ENCODE data around the gene KCNH8.
"Not testable (repeated sequence)": the region's sequence is repeated elsewhere in the genome, so short reads cannot be mapped to it uniquely, and the experiment has no call there.

KCNH8 gene

GRCh38 chr3:19147905-19148767 lies at the start of gene KCNH8:
TSS of gene KCNH8 (plus strand) at chr3:19148510. CDS start at chr3:19148720, 210 bp downstream.
- DNase-seq, result no peak

- not testable (repeated sequence) for DNase-seq
These were observed 45.5 kb upstream of the KCNH8 start for GRCh38 chr3:19102654-19103290.

DNA sequence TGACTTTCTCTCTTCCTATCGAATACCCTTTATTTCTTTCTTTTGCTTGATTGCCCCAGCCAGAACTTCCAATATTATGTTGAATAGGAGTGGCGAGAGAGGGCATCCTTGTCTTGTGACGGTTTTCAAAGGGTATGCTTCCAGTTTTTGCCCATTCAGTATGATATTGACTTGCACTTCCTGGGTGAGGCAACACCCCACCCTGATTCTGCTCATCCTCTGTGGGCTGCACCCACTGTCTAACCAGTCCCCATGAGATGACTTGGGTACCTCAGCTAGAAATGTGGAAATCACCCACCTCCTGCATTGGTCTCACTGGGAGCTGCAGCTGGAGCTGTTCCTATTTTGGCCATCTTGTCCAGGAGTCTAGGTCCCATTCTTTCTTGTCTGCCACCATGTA lies 44.8 kb upstream of the KCNH8 start:
- DNase-seq, result no peak

- no peak for DNase-seq
These were observed 43.9 kb upstream of the KCNH8 start for GRCh38 chr3:19104459-19104858.

DNA sequence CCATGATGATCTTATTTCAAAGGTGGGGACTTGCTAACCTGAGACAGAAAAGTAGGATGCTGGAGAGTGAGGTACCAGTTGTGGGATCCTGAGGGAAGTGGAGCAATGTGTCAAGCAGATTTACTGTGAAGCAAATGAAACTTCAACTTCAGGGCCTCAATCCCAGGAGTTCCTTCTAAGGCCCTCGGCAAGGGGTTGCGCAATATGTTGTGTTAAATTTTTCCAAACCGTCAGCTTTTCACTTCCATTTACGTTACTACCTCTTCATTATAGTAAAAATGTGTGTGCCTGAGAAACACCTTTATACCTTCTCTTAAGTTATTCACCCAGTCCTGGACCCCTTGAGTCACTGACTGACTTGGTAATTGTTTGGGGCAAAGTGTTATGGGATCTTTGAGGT lies 42.5 kb upstream of the KCNH8 start:
- DNase-seq, result no peak

- DNase-seq, result no peak
These were observed 42.0 kb upstream of the KCNH8 start for GRCh38 chr3:19106307-19106706.

DNA sequence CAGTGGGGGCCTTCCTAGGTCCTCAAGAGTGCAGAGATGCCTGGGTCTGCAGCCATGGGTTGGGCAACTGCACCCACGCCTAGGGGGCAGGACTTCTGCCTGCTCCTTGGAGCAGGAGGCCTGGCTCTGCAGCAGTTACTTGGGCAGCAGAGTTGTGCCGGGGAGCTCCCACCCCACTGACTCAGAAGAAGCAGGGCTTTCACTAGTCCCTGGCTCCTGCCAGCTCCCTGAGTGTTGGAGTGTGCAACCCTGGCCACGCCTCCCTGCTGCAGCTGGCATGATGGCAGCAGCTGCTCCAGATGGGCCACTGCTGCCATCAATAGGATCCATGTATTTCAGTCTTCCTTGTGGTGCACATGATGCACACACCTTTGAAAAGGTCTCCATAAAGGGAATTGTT lies 40.6 kb upstream of the KCNH8 start:
- no peak for DNase-seq

DNA sequence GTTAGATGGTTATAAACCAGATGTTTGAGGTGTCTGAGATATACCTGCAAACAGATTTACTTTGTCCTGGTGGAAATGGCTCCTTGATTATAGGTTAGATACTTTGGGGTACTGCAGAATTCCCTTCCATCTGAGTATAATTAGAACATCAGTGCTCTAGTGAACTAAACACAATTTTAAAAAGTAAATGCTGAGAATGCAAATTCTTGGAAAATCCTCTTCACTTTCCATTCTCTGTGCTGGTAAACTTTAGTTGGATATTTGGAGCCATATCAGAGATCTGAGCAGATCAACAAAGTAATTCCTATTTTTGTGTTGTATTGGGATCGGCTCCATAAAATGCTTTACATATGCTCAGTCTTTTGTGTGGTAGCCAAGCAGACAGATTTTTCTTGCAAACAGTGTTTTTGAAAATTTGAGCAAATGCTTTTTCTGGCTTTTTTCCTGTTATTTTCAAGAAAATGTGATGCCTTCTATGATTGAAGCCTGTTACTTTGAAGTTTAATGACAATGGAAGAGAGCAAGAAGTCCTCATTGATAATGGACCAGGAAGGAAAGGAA lies 37.9 kb upstream of the KCNH8 start:
- DNase-seq, result no peak

- no peak for DNase-seq
These were observed 33.8 kb upstream of the KCNH8 start for GRCh38 chr3:19114461-19114860.

DNA sequence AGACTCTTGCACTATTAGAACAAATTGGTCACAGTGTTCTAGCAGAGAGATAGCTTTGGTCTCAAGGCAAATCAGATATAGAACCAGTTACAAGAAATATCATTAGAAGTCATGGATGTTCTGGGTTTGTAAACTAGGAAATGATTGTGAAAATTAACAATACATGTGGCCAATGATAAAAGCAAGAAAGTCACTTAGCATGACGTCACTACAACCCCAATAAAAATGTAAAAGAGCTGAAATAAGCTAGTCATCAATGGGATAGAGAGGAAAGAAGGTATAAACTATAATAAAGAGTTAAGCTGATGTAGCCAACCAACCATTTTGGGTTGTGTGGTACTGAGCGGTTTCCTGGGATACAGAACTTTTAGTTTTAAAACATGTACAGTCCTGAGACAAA lies 32.1 kb upstream of the KCNH8 start:
- no peak for DNase-seq

DNA sequence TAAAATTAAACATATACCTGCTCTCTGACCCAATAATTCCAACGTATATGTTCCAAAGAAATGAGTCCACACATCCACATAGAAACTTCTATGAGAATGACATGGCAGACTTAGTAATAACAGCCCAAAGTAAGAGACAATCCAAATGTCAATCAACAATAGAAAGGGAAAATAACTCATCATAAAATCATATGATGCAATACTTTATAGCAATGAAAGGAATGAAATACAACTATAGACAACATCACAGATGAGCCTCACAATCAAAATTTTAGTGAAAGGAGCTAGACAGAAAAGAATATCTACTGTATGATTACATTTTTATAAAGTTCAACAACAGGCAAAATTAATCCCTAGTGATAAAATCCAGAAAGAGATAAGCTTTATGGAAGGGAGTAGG lies 23.6 kb upstream of the KCNH8 start:
- DNase-seq, result no peak

DNA sequence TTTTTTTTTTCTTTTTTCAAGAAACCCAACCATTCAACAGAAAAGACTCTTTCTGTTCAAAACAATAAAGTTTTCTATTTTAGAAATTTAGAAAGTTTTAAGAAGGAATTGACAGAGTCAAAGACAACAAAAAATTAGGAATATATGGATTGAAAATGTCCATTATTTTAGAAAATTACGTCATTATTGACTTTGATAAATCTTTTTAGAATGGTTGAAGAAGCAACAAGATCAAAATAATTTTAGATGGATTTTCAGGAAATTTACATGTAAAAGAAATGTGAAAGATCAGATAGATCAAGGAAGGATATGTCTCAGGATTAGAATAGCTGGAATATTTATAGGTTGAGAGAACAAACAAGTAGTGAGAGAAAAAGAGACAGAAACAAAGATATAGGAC lies 8.4 kb upstream of the KCNH8 start:
- DNase-seq, result no peak

GRCh38 chr3:19146685-19147650 lies 1.3 kb upstream of the KCNH8 start:
- DNase-seq, result no peak

- DNase-seq, result no peak
These were observed 420 bp downstream of the KCNH8 start for GRCh38 chr3:19148768-19149091.

DNA sequence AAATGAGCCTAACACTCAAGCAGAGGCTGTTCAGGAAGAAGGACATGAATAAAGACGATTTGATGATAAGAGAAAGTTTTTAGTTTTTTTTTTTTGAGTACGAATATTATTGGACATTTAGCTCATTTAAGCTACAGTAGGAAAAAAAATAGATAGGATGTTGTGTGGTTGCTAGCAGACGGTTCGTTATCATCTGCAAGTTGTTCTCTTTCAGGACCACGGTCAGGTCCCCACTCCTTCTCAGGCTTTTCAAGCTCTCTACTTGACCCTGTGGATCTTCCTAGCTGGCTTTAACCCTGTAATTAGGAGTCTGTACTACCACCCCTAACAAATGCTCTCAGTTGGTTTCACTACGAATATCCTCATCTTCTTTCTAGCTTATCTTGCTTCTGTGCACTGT lies 1.1 kb downstream of the KCNH8 start:
- DNase-seq, result no peak

- no peak for DNase-seq
These were observed 2.9 kb downstream of the KCNH8 start for GRCh38 chr3:19151171-19151570.

- DNase-seq, result no peak
These were observed 6.5 kb downstream of the KCNH8 start for GRCh38 chr3:19154693-19155250.

DNA sequence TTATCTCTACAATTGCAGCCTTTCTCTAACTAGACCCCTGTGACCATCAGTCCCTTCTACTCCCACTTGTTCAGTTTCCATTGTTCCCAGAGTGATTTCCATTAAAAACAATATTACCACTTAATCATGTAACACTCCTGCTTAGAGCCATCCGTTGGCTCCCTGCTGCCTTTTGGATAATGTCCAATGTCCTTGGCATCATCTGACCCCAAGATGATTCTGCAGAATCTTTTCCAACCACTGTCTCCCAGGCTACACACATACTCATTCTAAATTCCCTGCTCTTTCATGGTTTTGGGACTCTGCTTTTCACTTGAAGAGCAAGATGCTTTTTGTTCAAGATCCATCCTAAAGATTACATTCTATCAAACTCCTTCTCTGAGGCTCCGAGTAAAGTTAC lies 7.1 kb downstream of the KCNH8 start:
- no peak for DNase-seq

GRCh38 chr3:19159966-19160635 lies 11.8 kb downstream of the KCNH8 start:
- DNase-seq, result no peak

DNA sequence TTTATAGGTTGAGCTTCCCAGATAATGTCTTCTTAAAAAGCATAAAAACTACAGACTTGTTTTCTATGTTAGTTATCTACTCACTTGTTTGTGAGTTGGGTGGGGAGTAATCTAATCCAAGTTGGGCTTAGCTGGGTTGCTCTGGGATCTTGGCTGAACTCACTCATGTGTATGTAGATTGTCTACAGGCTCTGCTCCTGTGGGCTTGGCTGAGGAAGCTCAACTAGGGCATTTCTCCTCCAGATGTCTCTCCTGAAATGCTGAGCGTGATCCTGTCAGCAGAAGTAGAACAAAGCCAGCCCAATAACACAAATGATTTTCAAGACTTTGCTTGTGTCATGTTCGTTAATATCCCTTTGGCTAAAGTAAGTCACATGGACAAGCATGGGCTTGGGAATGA lies 17.3 kb downstream of the KCNH8 start:
- no peak for DNase-seq

GRCh38 chr3:19171794-19172193 lies 23.5 kb downstream of the KCNH8 start:
- no peak for DNase-seq

DNA sequence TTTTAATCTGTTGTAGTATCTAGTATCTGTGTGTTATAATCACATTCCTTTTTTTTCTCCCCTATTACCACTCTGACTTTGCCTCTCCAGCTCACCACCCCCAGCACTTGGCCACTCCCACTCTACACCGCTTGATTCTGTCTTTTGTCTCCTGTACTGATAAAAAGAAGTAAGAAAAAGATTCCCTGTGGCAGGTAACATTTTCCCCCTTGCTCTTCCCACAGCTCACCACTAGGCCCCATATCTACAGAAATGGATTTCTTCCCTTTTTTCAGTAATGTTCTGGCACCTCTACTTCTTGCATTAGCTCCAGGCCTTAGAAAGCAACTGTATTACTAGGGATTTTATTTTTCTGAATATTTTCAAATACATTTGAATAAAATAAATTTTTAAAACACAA lies 25.6 kb downstream of the KCNH8 start:
- no peak for DNase-seq

Data from cortex of kidney (tissue), 1 donor.